Gastroesophageal sphincter (tissue), 4 donors: ENCODE results near the gene KATNIP. TPM values are rescaled to one million over a fixed set of nuclear protein-coding genes. Genes with fewer than 3 reads are reported as not detected.

Experiments
- ATAC-seq: fragments of 150-250 bp; one replicate; pipeline ENCODE4 v1.9.1; 2016; ENCODE audit warnings: mild to moderate bottlenecking, moderate library complexity
- H3K27ac ChIP-seq, 4 donors: fragments of 200-600 bp; sonication (generic) in 3 of 4; 1 replicate in 3 of 4; 2 replicates in 1 of 4; pipeline ENCODE4 v1.5.1; 2016 to 2019
- H3K27me3 ChIP-seq: fragments of 200-600 bp; sonication (generic); one replicate; pipeline ENCODE4 v1.5.1; 2019
- H3K36me3 ChIP-seq, 2 donors: fragments of 200-600 bp; sonication (generic); one replicate each; pipeline ENCODE4 v1.5.1; 2019; ENCODE audit warnings: control low read depth in 1 of 2
- H3K4me1 ChIP-seq, 3 donors: fragments of 200-600 bp; sonication (generic); 1 replicate in 2 of 3; 2 replicates in 1 of 3; pipeline ENCODE4 v1.5.1; 2016 to 2019; ENCODE audit warnings: control low read depth in 2 of 3
- H3K4me3 ChIP-seq, 2 donors: fragments of 200-600 bp; sonication (generic); one replicate each; pipeline ENCODE4 v1.5.1; 2019; ENCODE audit warnings: mild to moderate bottlenecking in 1 of 2, moderate library complexity in 1 of 2
- H3K9me3 ChIP-seq, 3 donors: fragments of 200-600 bp; sonication (generic); one replicate each; pipeline ENCODE4 v1.5.1; 2017 to 2019; ENCODE audit warnings: control low read depth in 2 of 3
- CTCF ChIP-seq, 4 experiments: fragments of 200-600 bp in 2 of 4; fragments of 450-650 bp in 2 of 4; sonication (generic) in 1 of 4; IDR thresholded peaks; one replicate each; pipeline ENCODE4 v1.5.1; 2017 to 2019; ENCODE audit warnings: antibody characterized with exemption in 4 of 4, mild to moderate bottlenecking in 2 of 4, moderate library complexity in 2 of 4
- EP300 ChIP-seq: sonication (generic); formaldehyde crosslinking; IDR thresholded peaks from one replicate; pipeline ENCODE4 v1.6.1; 2017; ENCODE audit warnings: antibody characterized with exemption, mild to moderate bottlenecking
- POLR2A ChIP-seq, 2 donors: fragments of 450-650 bp; IDR thresholded peaks; one replicate each; pipeline ENCODE4 v1.6.1; 2017; ENCODE audit warnings: antibody characterized with exemption in 2 of 2, mild to moderate bottlenecking in 2 of 2, moderate library complexity in 1 of 2
- POLR2AphosphoS5 ChIP-seq: sonication (generic); formaldehyde crosslinking; IDR thresholded peaks from one replicate; pipeline ENCODE4 v1.6.1; 2017; ENCODE audit warnings: antibody characterized with exemption
- WGBS, 2 donors: methylation state at CpG; one replicate each; pipeline ENCODE4 v1.1.5; 2018; ENCODE audit warnings: low coverage in 1 of 2; 5-methylcytosine and 5-hydroxymethylcytosine counted together
- total RNA-seq, 4 donors: library from RNA; depleted of rRNA; stranded (reverse); fragments of >200 nt; gene quantifications; one replicate each; pipeline ENCODE4 v1.1.0, GENCODE V29; 2016

KATNIP gene
- total RNA-seq, 4 donors from 2014 or later, result 8.1 to 20.3 (median 18.3) TPM

GRCh38 chr16:27598220-27598619, 48.3 kb downstream of the KATNIP start:
- TF ChIP-seq POLR2A (IDR thresholded peaks at IDR 0.05) (no peak), CTCF (IDR thresholded peaks at IDR 0.05) (no peak)
- no peaks in the 10 kb centered on the region for H3K4me1 ChIP-seq
- peaks cover 0 to 16% of the 10 kb centered on the region in 2 donors for H3K36me3 ChIP-seq
- H3K4me3 ChIP-seq, result no peak overlapping the region
- H3K9me3 ChIP-seq, result no peaks in the 10 kb centered on the region
- no peak overlapping the region for H3K27ac ChIP-seq
- WGBS, 2 donors, result 82% methylated on average over 3 of the region's 6 CpGs; no CpG with 5 or more reads in 1 of the 2 donors
- no peak for ATAC-seq
- H3K27me3 ChIP-seq, result no peaks in the 10 kb centered on the region

GRCh38 chr16:27598931-27599565, 49.1 kb downstream of the KATNIP start:
- H3K4me1 ChIP-seq, result no peaks in the 10 kb centered on the region
- no peaks in the 10 kb centered on the region for H3K9me3 ChIP-seq
- no peak overlapping the region for H3K27ac ChIP-seq
- no peaks in the 10 kb centered on the region for H3K27me3 ChIP-seq
- no peak for ATAC-seq
- WGBS, 2 donors, result 95 to 100% methylated on average over 1 to 2 of the region's 10 CpGs
- no peak overlapping the region for H3K4me3 ChIP-seq
- H3K36me3 ChIP-seq, result peaks cover 0 to 14% of the 10 kb centered on the region in 2 donors
- TF ChIP-seq CTCF (IDR thresholded peaks at IDR 0.05) (no peak), POLR2AphosphoS5 (no peak), POLR2A (IDR thresholded peaks at IDR 0.05) (no peak), EP300 (no peak)

GRCh38 chr16:27599606-27600005, 49.7 kb downstream of the KATNIP start:
- Histone ChIP-seq H3K27ac (no peak overlapping the region), H3K27me3 (no peaks in the 10 kb centered on the region), H3K36me3 (peaks cover 0 to 14% of the 10 kb centered on the region in 2 donors), H3K4me3 (no peak overlapping the region), H3K9me3 (no peaks in the 10 kb centered on the region), H3K4me1 (no peaks in the 10 kb centered on the region)
- no peak for ATAC-seq
- 83 to 93% methylated on average over 9 to 13 of the region's 13 CpGs for WGBS, 2 donors
- TF ChIP-seq POLR2A (IDR thresholded peaks at IDR 0.05), result no peak
- TF ChIP-seq CTCF (IDR thresholded peaks at IDR 0.05), result no peak
- TF ChIP-seq EP300, result no peak
- no peak for TF ChIP-seq POLR2AphosphoS5

Other genes with a start within 250 kb of the KATNIP start
- gene IL4R, start 236.2 kb upstream of the KATNIP start, total RNA-seq, result 100 to 1,000 TPM in 2 of 4 donors, 10 to 100 TPM in 2; 72.3 to 212 (median 110) TPM
- under 1 TPM in 3 of 4 donors, not detected in 1; 0.23 to 0.40 (median 0.25) TPM for gene IL21R, start 148.0 kb upstream of the KATNIP start, total RNA-seq
- gene GTF3C1, start 231 bp upstream of the KATNIP start, total RNA-seq, result 10 to 100 TPM; 37.0 to 57.8 (median 49.1) TPM